GM18520 (cell line): ENCODE results near the gene GARRE1.
"Not testable (repeated sequence)": the region's sequence is repeated elsewhere in the genome, so short reads cannot be mapped to it uniquely, and the experiment has no call there.

ENCODE experiments used
- ATAC-seq: cut with Tn5 transposase; IDR thresholded peaks from one replicate; pipeline ENCODE4 v1.9.1; 2021; ENCODE audit not compliant: unreplicated experiment

Gene GARRE1, protein sequence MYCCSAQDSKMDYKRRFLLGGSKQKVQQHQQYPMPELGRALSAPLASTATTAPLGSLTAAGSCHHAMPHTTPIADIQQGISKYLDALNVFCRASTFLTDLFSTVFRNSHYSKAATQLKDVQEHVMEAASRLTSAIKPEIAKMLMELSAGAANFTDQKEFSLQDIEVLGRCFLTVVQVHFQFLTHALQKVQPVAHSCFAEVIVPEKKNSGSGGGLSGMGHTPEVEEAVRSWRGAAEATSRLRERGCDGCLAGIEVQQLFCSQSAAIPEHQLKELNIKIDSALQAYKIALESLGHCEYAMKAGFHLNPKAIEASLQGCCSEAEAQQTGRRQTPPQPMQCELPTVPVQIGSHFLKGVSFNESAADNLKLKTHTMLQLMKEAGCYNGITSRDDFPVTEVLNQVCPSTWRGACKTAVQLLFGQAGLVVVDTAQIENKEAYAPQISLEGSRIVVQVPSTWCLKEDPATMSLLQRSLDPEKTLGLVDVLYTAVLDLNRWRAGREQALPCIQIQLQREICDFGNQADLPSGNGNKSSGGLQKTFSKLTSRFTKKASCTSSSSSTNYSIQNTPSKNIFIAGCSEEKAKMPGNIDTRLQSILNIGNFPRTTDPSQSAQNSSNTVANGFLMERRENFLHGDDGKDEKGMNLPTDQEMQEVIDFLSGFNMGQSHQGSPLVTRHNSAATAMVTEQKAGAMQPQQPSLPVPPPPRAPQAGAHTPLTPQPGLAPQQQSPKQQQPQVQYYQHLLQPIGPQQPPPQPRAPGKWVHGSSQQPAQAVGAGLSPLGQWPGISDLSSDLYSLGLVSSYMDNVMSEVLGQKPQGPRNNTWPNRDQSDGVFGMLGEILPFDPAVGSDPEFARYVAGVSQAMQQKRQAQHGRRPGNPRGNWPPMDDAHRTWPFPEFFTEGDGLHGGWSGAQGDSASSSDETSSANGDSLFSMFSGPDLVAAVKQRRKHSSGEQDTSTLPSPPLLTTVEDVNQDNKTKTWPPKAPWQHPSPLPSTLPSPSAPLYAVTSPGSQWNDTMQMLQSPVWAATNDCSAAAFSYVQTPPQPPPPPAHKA (N-terminal part only)

DNA sequence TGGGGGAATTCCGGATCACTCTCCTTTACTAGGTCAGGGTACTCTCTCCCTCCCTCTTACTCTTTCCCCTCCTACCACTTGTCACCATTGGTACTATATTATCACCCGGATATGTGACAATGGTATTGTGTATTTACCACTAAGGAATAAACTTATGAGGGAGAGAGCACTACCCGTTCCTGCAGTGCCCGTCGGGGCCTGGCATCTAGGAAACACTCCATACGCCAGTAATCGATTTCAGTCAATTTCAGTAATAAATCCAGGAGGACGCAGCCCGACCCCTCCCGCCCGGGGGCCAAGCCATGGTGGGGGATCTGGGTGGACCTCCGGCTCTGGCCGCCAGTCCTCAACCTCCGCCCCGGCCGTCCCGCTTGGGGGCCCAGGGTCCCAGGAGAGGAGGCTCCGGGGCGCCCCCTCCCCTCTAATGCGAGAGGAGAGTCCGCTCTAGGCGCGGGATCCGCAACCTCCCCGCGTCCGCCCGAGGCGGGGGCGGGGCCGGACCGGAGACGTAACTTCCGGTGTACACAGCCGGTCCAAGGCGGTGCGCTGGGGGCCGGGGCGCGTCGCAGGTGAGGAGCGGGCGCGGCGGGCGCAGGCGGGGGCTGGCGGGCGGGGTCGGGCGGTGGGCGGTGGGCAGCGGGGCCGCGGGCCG is at the start of gene GARRE1:
GARRE1 (plus strand) TSS at position 509 of the 652 bp plus-strand sequence. CDS start 45,920 bp downstream, outside the sequence.
- peak; percentile 78 for ATAC-seq

DNA sequence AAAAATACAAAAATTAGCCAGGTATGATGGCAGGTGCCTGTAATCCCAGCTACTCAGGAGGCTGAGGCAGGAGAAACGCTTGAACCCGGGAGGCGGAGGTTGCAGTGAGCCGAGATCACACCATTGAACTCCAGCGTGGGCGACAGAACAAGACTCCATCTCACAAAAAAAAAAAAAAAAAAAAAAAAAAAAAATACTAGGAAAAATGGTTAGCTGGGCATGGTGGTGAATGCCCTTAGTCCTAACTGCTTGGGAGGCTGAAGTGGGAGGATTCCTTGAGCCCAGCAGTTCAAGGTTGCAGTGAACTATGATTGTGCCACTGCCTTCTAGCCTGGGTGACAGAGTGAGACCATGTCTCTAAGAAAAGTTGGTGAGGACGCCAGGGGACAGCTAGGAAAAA is 49.0 kb upstream of the GARRE1 start:
- not testable (repeated sequence) for ATAC-seq

DNA sequence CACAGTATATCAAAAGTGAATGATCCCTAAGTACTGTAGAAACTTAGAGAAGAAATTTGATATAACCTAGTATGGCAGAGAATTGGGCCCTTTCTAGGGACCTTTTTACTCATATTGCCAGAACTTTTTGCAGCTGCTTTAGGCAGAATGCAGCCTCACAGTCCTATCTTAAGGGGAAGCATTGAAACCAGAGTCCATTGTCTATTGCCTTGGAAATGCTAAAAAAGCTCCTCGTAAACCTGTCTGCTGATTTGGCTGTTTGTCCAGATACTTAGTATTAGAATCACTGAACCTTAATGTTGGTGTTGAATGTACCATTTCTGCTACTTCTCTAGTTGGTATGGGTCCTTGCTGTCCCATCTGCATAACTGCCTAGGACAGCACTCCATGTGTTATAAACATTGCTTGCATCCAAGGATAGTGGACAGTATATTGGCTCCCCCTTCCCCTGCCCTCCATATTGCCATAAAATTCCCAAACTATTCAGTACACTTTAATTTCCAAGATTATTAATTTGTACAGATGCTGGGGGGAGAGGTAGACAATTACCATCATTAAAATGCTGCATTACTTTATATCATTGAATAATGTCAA is 46.0 kb upstream of the GARRE1 start:
- no peak for ATAC-seq

DNA sequence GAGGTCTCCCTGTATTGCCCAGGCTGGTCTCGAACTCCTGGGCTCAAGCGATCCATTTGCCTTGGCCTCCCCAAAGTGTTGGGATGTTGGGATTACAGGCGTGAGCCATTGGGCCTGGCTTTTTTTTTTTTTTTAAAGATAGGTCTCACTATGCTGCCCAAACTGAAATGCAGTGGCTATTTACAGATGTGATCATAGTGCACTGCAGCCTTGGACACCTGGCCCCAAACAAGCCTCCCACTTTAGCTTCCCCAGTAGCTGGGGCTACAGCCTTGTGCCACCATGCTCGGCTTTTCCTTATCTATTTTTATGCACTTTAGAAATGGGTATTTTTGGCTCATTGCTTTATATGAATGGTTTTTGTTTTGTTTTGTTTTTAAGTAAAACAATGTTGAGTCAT is 44.6 kb upstream of the GARRE1 start:
- ATAC-seq = no peak

DNA sequence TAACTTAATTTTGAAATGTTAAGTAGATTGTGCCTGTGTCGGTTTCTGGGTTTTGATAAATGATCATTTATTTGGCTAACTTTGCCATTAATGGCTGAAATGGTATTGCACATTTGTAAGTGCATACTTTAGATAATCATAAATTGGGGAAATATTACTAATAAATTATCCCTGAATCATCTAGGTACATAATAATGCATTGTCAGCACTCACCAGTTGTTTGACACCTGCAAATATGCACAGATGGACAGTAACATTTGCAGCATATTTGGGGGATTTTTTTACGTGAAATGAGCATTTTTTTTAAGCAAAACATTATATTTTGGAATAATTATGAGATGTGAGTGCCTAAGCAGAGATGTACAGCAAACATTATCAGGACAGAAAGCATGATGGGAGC is 41.1 kb upstream of the GARRE1 start:
- no peak for ATAC-seq

DNA sequence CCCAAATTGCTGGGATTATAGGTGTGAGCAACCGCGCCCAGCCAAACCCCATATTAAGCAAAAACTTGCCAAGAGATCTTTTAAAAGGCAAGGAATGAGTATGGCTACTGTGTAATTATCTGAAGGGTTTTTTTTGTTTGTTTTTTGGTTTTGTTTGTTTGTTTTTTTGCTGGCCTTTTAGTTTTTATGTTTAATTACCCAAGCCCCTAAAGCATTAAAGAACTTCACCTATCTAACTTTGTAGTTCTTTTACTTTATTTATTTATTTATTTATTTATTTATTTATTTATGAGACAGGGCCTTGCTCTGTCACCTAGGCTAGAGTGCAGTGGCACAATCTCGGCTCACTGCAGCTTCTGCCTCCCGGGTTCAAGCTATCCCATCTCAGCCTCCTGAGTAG is 40.3 kb upstream of the GARRE1 start:
- no peak for ATAC-seq

DNA sequence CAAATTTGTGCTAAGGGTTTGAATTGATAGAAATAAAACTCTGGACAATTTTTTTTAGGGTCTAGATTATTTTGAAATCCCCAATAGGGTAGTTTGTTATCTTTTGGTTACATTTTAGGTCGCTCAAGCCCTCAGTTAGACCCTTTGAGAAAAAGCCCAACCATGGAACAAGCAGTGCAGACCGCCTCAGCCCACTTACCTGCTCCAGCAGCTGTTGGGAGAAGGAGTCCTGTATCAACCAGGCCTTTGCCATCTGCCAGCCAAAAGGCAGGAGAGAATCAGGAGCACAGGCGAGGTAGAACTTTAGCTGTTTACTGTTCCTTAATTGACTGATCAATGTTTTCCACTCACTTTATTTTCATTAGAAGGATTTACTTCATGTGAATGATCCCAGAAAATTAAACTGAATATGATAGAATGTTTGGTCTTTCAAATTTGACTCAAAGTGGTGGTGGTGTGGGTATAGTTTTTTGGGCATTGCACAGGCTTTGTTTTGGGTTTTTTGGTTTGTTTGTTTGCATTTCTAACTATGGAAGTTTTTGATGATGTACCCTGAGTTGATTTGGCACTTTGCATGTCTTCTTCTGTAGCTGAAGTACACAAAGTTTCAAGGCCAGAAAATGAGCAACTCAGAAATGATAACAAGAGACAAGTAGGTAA is 39.2 kb upstream of the GARRE1 start:
- no peak for ATAC-seq

DNA sequence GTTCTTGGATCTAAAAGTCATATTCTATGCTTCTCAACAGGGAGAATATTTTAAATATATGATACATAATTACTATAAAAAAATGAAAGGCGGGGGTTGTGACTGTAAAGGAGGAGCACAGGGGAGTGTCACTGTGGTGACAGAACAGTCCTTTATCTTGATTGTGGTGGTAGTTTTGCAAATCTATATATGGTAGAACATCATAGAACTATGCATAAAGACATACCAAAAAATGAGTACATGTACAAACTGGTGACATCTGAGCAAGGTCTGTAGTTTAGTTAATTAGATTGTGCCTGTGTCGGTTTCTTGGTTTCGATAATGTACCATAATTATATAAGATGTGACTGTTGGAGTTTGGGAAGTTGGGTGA is 38.7 kb upstream of the GARRE1 start:
- no peak for ATAC-seq

DNA sequence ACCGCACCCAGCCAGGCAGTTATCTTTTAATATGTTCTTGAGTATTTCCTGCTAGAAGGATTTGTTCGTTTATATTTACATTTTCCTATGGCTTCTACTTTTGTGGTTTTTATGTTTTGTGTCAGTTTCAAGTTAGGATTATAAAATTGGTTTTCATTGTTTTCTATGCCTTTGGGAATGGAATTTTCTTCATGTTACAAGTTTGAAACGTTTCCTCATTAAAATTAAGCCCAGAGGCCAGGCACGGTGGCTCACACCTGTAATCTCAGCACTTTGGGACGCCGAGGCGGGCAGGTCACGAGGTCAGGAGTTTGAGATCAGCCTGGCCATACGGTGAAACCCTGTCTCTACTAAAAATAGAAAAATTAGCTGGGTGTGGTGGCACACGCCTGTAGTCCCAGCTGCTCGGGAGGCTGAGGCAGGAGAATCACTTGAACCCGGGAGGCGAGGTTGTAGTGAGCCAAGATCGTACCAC is 37.6 kb upstream of the GARRE1 start:
- not testable (repeated sequence) for ATAC-seq

DNA sequence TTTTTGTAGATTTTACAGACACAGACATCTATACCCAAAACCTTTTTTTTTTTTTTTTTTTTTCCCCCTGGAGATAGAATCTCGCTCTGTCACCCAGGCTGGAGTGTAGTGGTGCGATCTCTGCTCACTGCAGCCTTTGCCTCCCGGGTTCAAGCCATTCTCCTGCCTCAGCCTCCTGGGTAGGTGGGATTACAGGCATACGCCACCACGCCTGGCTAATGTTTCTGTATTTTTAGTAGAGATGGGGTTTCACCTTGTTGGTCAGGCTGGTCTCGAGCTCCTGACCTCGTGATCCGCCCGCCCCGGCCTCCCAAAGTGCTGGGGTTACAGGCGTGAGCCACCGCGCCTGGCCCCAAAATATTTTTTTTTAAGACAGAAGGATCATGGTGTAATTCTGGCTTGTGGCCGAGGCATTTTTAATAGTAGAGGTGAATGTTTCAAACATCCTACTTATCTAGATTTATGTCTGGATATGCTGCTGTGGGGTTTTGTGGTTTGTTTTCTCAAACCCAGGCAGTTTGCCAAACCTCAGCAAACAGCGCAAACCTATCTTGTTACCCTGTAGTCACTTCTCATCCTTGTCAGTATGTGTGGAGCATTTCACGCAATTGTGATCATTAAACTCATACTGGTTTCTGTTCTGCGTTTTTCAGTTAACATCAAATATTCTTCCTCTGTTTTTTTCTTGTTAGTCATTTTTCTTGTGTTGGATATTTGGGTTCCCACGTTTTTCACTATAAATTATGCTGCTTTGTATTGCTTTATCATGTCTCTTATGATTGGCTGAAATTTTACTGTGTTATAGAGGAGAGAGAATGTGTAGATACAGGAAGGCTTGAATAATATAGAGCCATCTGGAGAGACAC is 36.2 kb upstream of the GARRE1 start:
- no peak for ATAC-seq

DNA sequence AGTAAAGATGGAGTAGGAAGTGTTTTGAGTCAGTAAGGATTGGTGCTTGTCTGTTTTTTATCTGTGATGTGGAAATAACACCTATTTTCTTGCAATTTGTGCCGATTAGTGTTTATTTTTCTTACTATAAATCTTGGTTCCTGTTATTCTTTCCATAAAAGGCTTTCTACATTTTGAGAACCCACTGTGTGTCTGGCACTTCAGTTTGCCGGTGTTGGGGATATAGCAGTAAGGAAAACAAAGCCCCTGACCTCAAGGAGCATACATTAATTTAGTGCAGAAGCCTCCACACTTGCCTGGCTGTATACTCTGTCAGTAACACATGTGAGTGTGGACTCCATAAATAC is 35.6 kb upstream of the GARRE1 start:
- no peak for ATAC-seq

DNA sequence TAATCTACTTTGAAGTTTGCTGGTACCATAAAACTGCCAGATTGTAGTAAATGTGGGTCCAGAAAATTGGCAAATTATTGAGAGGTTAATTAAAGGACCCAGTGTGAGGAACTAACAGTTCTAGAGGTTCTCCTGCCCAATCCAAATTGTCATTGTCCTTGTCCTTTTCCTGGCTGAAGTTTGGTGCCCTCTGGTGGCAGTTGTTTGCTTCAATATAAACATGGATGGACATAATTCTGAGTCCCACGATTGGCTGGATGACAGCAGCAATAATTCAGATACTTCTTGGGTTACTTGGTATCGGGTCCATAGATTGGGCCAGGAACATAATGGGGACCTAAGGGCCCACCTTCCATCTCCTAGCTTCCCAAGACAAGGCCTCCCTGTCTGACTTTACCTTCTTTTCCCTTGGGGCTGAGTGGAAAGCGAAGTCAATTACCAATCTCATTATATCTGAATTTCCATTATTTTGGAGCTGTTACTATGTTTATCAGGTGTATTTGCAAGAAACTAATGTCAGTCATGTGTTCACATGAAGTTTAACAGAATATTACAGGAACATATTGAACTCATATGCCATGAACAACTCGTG is 33.8 kb upstream of the GARRE1 start:
- no peak for ATAC-seq

DNA sequence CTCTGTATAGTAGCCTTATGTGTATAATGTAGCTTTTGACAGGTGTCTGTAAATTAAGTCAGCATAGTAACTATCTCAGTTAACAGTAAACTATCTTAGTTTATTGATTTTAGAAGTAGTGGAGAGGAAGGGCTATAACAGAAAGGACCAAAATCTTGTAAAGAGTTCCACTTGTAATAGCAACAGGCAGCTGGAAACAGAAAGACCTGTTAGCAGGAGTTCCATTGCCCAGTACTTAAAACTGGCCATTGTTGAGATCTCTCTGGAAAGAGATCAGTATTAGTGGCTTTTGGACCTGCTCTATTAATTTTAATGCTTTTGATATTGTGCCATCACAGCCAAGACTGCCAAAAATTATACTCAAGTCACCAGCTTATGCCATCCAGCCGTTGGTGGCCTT is 32.0 kb upstream of the GARRE1 start:
- no peak for ATAC-seq

DNA sequence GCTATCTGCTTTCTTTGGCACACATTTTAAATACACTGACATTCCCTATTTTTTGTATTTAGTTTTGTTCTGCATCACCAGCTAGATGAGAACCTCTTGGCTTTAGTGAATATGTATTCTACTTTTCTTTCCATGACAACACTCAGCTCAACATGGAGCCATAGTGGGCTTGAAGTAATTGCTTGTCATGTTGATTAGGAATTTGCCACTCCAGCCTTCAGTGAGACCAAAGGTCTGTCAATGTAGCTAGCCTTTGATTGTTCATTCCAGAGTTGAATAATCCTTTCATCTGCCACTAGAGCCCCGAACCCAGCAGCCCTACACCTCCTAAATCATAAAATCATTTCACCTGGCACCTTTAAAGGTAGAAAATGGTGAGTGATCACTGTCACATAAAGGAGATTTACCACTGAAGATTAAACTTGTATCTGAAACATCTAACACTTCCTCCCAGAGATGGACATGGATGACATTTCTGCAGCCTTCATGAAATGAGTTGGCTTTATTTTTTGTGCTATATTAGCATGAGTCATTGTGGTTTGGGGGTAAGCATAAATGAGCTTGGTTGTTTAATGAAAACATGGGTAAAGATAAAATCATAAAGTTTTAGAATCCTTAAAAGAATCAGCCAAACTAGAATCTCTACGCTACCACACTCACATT is 29.2 kb upstream of the GARRE1 start:
- no peak for ATAC-seq

DNA sequence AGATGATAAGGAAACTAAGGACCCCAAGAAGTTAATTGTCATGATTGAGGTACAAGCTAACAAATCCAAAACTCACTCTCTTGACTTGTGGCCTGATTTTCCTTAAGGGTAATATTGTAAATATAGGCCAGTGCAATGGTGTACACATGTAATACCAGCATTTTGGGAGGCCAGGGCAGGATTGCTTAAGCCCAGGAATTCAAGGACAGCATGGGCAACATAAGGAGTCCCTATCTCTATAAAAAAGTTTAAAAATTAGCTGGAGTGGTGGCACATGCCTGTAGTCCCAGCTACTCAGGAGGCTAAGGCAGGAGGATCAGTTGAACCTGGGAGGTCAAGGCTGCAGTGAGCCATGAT is 28.7 kb upstream of the GARRE1 start:
- ATAC-seq = no peak

DNA sequence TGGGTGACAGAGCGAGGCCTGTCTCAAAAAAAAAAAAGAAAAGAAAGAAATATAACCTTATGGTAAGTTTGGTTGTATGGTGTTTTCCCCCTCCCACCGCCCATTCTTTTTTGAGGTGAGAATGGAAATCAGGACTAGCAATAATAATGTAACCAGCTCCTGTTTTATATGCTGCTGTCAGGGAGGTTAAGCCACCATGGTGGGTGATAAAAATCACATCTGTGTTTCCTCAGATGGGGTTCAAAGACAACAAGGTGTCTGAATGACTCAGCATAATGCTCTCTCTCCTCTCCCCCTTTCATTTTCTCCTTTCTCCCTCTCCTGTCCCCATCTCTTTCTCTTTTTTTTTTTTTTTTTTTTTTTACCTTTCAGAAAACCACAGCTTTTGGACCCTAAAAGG is 28.3 kb upstream of the GARRE1 start:
- no peak for ATAC-seq

DNA sequence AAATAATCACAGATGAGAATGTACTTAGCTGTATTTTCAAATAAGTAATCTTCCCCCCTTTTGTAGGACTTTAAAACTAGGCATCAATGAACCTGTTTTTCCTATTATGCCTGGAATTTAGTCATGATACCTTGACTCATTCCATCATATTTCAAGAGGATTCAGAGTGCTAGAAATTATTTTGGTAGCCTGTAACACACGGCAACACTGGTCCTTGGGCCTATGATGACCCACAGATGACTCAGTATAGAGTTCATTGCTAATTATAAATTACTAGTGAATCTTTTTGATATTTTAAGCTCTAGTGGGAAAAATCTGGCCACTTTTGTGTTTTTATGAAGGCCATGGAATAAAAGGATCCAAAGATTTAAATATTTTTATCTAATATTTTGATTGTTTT is 26.0 kb upstream of the GARRE1 start:
- no peak for ATAC-seq

DNA sequence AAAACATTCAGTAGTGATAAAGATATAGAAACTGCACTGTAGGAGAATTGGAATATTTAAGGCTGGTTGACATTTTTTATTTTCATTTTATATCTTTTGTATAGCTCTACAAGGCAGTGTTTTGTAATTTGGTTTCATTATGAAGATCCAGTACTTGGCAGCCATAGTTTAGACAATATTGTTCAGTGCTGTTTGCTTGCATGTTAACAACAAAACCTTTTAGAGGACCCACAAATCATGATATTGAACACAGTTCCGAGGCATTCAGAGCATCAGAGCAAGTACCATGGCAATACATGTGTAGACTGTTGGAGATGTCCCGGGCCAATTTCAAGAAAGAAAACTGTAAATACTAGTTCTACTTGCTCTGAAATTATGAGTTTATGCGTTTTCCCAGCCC is 25.6 kb upstream of the GARRE1 start:
- ATAC-seq = no peak

DNA sequence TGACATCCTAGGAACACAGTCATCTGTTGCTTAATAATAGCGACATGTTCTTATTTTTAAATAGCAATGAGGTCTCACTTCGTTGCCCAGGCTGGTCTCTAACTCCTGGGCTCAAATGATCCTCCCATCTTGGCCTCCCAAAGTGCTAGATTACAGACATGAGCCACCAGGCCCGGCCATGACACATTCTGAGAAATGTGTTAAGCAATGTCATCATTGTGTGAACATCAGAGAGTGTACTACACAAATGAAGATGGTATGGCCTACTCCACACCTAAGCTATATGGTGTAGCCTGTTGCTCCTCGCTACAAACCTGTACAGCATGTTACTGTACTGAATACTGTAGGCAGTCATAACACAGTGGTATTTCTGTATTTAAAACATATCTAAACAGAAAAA is 24.6 kb upstream of the GARRE1 start:
- ATAC-seq = no peak
